ENCODE results near the gene RORB. TPM values are rescaled to one million over a fixed set of nuclear protein-coding genes. Genes with fewer than 3 reads are reported as not detected.

Gene RORB
- total RNA-seq, 4 donors from 2014 or later, result 0.04 to 0.19 (median 0.14) TPM

GRCh38 chr9:74736646-74737045, 239.5 kb downstream of the RORB start:
- H3K4me3 ChIP-seq (ENCODE audit: low read depth, poor library complexity, severe bottlenecking), result no peak overlapping the region
- intact Hi-C loops (cut with DNase I; ENCODE audit: low total_unique reads), result loop anchor here (5.0 kb wide), 1 partner anchor 1186 kb away; no protein-coding TSS in a partner anchor
- no peak for DNase-seq (ENCODE audit: low spot score in 2 of 2)
- no peak for TF ChIP-seq CTCF (IDR thresholded peaks at IDR 0.05)
- no peak for TF ChIP-seq POLR2A (IDR thresholded peaks at IDR 0.05)
- WGBS, 2 donors, result 79 to 82% methylated on average over 4 of the region's 4 CpGs

- no peak for DNase-seq (ENCODE audit: low spot score in 2 of 2)
- intact Hi-C loops (cut with DNase I; ENCODE audit: low total_unique reads), result no loop called here
- TF ChIP-seq POLR2A (IDR thresholded peaks at IDR 0.05) (no peak), CTCF (IDR thresholded peaks at IDR 0.05) (no peak)
- 80 to 94% methylated on average over 1 of the region's 1 CpG for WGBS, 2 donors
- no peak overlapping the region for H3K4me3 ChIP-seq (ENCODE audit: low read depth, poor library complexity, severe bottlenecking)
Observed at GRCh38 chr9:74742191-74742790, 245.2 kb downstream of the RORB start.
